Measurements from ENCODE around the gene KRT1. TPM values are rescaled to one million over a fixed set of nuclear protein-coding genes. Genes with fewer than 3 reads are reported as not detected.

The KRT1 gene
- total and polyA plus RNA-seq, 7 donors = not detected

DNA sequence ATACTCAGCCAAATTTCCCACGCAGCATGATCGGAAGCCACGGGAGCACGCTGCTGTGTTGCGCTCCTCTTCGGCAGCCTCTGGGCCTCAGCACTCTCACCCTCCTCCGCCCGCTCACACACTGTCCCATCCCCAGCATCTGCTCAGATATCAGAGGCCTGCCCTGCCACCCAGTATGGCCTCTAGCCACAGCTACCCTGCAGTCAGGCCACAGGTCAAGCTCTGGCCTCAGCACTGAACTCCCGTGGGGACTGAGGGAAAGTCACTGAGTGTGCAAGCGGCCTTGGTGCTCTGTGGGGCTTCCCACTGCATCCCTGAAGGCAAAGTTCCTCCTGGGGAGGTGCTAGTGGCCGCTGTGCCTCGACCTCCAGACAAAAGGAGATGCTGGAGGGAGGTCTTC, 21.1 kb upstream of the KRT1 start:
- WGBS, 2 donors = 79 to 81% methylated on average over 12 of the region's 12 CpGs
- H3K27ac ChIP-seq = no peak overlapping the region
- H3K9me3 ChIP-seq = no peaks in the 10 kb centered on the region
- DNase-seq = no peak
- H3K4me1 ChIP-seq = no peaks in the 10 kb centered on the region
- intact Hi-C loops (cut with DNase I) = no loop called here
- no peak for TF ChIP-seq POLR2A (IDR thresholded peaks at IDR 0.05)
- TF ChIP-seq, protein P1, sequence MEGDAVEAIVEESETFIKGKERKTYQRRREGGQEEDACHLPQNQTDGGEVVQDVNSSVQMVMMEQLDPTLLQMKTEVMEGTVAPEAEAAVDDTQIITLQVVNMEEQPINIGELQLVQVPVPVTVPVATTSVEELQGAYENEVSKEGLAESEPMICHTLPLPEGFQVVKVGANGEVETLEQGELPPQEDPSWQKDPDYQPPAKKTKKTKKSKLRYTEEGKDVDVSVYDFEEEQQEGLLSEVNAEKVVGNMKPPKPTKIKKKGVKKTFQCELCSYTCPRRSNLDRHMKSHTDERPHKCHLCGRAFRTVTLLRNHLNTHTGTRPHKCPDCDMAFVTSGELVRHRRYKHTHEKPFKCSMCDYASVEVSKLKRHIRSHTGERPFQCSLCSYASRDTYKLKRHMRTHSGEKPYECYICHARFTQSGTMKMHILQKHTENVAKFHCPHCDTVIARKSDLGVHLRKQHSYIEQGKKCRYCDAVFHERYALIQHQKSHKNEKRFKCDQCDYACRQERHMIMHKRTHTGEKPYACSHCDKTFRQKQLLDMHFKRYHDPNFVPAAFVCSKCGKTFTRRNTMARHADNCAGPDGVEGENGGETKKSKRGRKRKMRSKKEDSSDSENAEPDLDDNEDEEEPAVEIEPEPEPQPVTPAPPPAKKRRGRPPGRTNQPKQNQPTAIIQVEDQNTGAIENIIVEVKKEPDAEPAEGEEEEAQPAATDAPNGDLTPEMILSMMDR (IDR thresholded peaks at IDR 0.05) = no peak
- no peak for TF ChIP-seq POLR2AphosphoS5 (IDR thresholded peaks at IDR 0.05)
- TF ChIP-seq EP300 (IDR thresholded peaks at IDR 0.05) = no peak
- H3K27me3 ChIP-seq = peaks cover 0 to 11% (median 0%) of the 10 kb centered on the region in 3 donors
- H3K36me3 ChIP-seq = no peaks in the 10 kb centered on the region
- H3K4me3 ChIP-seq = no peak overlapping the region

DNA sequence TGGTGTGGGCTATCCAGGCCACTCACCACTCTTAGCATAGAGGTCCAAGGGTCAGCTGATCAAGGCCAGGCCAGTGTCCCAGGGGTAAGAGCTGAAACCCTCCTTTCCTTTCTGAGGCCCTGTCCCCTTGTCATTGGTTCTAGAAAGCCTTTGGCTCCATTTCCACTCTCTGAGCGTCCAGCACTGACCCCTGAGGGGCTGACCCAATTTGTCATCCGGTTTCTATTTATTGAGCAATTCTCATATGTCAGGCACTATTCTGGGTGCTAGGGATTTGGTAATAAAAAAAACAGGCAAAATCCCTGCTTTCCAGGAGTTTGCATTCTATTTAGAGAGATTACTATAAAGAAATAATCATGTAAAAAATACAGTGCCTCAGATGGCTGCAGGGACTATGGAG, 19.8 kb upstream of the KRT1 start:
- no peaks in the 10 kb centered on the region for H3K4me1 ChIP-seq
- intact Hi-C loops (cut with DNase I) = no loop called here
- 83 to 87% methylated on average over 2 of the region's 2 CpGs for WGBS, 2 donors
- no peak overlapping the region for H3K4me3 ChIP-seq
- TF ChIP-seq, protein P1 (IDR thresholded peaks at IDR 0.05) = no peak
- no peak for TF ChIP-seq EP300 (IDR thresholded peaks at IDR 0.05)
- TF ChIP-seq POLR2AphosphoS5 (IDR thresholded peaks at IDR 0.05) = no peak
- TF ChIP-seq POLR2A (IDR thresholded peaks at IDR 0.05) = no peak
- no peaks in the 10 kb centered on the region for H3K36me3 ChIP-seq
- peaks cover 0 to 7% (median 0%) of the 10 kb centered on the region in 3 donors for H3K27me3 ChIP-seq
- no peak for DNase-seq
- no peak overlapping the region for H3K27ac ChIP-seq
- H3K9me3 ChIP-seq = no peaks in the 10 kb centered on the region

DNA sequence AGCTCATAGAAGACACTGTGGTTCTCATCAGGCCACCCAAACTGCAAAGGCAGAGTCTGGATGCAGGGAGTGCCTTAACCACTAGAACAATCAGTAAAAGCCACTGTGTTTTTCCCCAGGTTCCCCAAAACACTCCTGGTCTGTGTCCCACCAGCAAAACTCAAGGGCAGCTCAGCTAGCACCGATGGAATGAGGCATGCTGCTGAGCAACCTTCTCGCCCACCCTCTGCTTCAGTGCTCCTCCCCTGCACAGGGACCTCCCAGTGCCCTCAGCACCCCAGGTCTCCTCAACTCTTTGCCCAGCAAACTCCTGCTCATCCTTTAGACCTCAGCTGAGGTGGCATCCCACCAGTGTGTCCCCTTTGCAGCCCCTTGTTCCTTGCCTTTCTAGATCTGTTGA, 19.2 kb upstream of the KRT1 start:
- 86 to 90% methylated on average over 2 of the region's 2 CpGs for WGBS, 2 donors
- H3K36me3 ChIP-seq = no peaks in the 10 kb centered on the region
- TF ChIP-seq, protein P1 (IDR thresholded peaks at IDR 0.05) = no peak
- TF ChIP-seq POLR2AphosphoS5 (IDR thresholded peaks at IDR 0.05) (no peak), EP300 (IDR thresholded peaks at IDR 0.05) (no peak), POLR2A (IDR thresholded peaks at IDR 0.05) (no peak)
- no peaks in the 10 kb centered on the region for H3K4me1 ChIP-seq
- intact Hi-C loops (cut with DNase I) = no loop called here
- no peak for DNase-seq
- H3K27ac ChIP-seq = no peak overlapping the region
- no peak overlapping the region for H3K4me3 ChIP-seq
- no peaks in the 10 kb centered on the region for H3K9me3 ChIP-seq
- peaks cover 0 to 7% (median 0%) of the 10 kb centered on the region in 3 donors for H3K27me3 ChIP-seq

DNA sequence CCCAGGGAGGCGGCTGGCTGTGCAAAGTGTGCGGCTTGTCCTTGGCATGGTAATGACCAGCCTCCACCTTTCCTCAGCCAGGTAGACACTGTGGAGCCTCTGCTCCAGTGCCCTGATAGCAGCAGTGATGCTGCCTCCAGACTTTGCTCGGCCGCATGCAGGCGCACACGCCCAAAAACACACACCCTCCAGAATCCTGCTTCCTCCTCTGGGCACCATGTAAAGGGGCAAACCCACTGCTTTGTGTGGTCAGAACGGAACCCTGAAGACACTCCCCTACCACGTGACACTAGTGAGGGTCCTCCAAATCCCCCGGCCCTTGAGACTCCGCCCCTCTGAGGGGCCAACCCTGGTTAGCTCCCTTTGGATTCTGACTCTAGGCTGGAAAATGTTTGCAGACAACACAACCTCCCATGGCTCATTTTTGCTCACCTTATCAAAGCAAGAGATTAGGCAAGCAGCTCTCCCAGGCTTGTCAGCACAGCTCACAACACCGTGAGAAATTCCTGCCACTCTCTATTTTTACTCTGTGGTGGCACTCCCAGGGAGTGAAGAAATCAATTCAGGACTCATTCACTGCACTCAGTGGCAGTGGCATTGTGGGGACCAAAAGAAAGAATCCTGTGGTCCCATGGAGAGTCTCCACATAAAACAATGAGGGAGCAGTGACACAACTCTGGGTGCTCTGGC, 18.6 kb upstream of the KRT1 start:
- H3K9me3 ChIP-seq = no peaks in the 10 kb centered on the region
- H3K4me3 ChIP-seq = no peak overlapping the region
- DNase-seq = no peak
- WGBS, 2 donors = 25 to 55% methylated on average over 11 of the region's 11 CpGs
- no peaks in the 10 kb centered on the region for H3K4me1 ChIP-seq
- H3K27me3 ChIP-seq = peaks cover 0 to 7% (median 0%) of the 10 kb centered on the region in 3 donors
- H3K36me3 ChIP-seq = no peaks in the 10 kb centered on the region
- no peak for TF ChIP-seq EP300 (IDR thresholded peaks at IDR 0.05)
- TF ChIP-seq, protein P1 (IDR thresholded peaks at IDR 0.05) = no peak
- TF ChIP-seq POLR2A (IDR thresholded peaks at IDR 0.05) = no peak
- TF ChIP-seq POLR2AphosphoS5 (IDR thresholded peaks at IDR 0.05) = no peak
- intact Hi-C loops (cut with DNase I) = no loop called here
- no peak overlapping the region for H3K27ac ChIP-seq
